Measurements from ENCODE around the gene HSPG2.
"Not testable (repeated sequence)": the region's sequence is repeated elsewhere in the genome, so short reads cannot be mapped to it uniquely, and the experiment has no call there.

Gene HSPG2

GRCh38 chr1:21916447-21917238, 20.5 kb downstream of the HSPG2 start:
- peak; percentile 69 to 93 for DNase-seq
- no peak for TF ChIP-seq GATA1 (IDR thresholded peaks at IDR 0.05; ENCODE audit: low read depth, low read length)
- no peak for TF ChIP-seq POLR2A (IDR thresholded peaks at IDR 0.05; ENCODE audit: low read length)

- TF ChIP-seq POLR2A (IDR thresholded peaks at IDR 0.05; ENCODE audit: low read length) (no peak), GATA1 (IDR thresholded peaks at IDR 0.05; ENCODE audit: low read depth, low read length) (no peak)
- peak in 1 of 2 experiments; percentile 47 for DNase-seq
Measured at GRCh38 chr1:21914880-21915640, 22.1 kb downstream of the HSPG2 start.

- TF ChIP-seq POLR2A (IDR thresholded peaks at IDR 0.05; ENCODE audit: low read length) (no peak), GATA1 (IDR thresholded peaks at IDR 0.05; ENCODE audit: low read depth, low read length) (no peak)
- DNase-seq, result no peak
Measured at GRCh38 chr1:21914450-21914849, 22.7 kb downstream of the HSPG2 start.

DNA sequence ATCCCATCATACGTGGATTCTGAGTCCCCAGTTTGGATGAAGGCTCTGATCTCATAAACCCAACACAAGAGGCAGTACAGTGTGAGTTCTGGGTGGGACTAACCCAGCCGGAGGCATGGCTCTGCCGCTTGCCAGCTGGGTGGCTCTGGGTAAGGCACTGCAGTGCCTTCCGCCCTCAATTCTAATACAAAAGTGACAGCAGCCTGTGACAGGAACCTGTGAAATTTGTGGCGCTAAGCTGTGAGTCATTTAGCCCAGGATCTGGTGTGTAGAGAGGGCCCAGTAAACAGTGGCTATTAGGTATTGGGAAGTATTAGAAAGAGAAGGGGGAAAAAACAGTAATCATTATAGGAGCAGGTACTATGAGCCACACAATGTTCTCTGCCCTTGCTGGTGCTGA, 23.3 kb downstream of the HSPG2 start:
- peak in 1 of 2 experiments; percentile 28 for DNase-seq
- TF ChIP-seq POLR2A (IDR thresholded peaks at IDR 0.05; ENCODE audit: low read length), result no peak
- TF ChIP-seq GATA1 (IDR thresholded peaks at IDR 0.05; ENCODE audit: low read depth, low read length), result no peak

- DNase-seq, result no peak
- no peak for TF ChIP-seq GATA1 (IDR thresholded peaks at IDR 0.05; ENCODE audit: low read depth, low read length)
- no peak for TF ChIP-seq POLR2A (IDR thresholded peaks at IDR 0.05; ENCODE audit: low read length)
Measured at GRCh38 chr1:21913258-21913657, 23.9 kb downstream of the HSPG2 start.

DNA sequence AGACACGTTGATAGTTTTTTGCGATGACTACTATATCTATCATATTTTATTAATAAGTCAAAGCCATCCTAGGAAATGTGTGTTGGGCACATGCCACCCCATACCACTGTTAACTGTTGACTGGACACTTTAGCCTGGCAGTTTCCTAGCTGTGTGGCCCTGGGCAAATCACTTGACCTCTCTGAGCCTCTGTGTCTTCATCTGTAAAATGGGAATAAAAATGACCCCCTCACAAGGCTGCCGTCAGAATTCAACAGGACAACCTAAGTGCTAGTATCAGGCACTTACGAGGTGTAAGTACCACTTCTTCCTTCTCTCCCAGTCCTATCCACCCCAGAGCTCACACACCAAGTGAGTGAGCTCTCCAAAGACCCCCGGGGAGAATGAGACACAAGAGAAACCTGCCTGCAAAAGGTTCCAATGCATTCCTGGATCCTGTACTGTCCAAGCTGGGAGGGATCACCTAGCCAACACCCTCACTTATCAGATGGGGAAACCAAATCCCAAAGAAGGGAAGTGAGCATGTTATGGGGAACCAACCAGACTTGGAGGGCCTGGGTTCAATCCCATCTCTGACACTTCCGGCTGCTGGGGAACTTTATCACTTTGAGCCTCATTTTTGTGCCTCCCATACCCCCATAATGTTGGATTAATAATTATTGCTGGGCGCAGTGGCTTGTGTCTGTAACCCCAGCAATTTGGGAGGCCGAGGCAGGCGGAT, 24.9 kb downstream of the HSPG2 start:
- DNase-seq, result no peak
- no peak for TF ChIP-seq GATA1 (IDR thresholded peaks at IDR 0.05; ENCODE audit: low read depth, low read length)
- TF ChIP-seq POLR2A (IDR thresholded peaks at IDR 0.05; ENCODE audit: low read length), result no peak

- TF ChIP-seq POLR2A (IDR thresholded peaks at IDR 0.05; ENCODE audit: low read length) (no peak), GATA1 (IDR thresholded peaks at IDR 0.05; ENCODE audit: low read depth, low read length) (no peak)
- no peak for DNase-seq
Measured at GRCh38 chr1:21911205-21912001, 25.7 kb downstream of the HSPG2 start.

GRCh38 chr1:21910558-21911204, 26.4 kb downstream of the HSPG2 start:
- no peak for DNase-seq
- TF ChIP-seq GATA1 (IDR thresholded peaks at IDR 0.05; ENCODE audit: low read depth, low read length) (no peak), POLR2A (IDR thresholded peaks at IDR 0.05; ENCODE audit: low read length) (no peak)

- DNase-seq, result peak in 1 of 2 experiments; percentile 32
- TF ChIP-seq GATA1 (IDR thresholded peaks at IDR 0.05; ENCODE audit: low read depth, low read length) (no peak), POLR2A (IDR thresholded peaks at IDR 0.05; ENCODE audit: low read length) (no peak)
Measured at GRCh38 chr1:21909787-21910503, 27.2 kb downstream of the HSPG2 start.

GRCh38 chr1:21909286-21909759, 27.8 kb downstream of the HSPG2 start:
- DNase-seq, result no peak
- TF ChIP-seq POLR2A (IDR thresholded peaks at IDR 0.05; ENCODE audit: low read length) (no peak), GATA1 (IDR thresholded peaks at IDR 0.05; ENCODE audit: low read depth, low read length) (no peak)

GRCh38 chr1:21907737-21908534, 29.2 kb downstream of the HSPG2 start:
- DNase-seq, result not testable (repeated sequence)

- DNase-seq, result no peak
- TF ChIP-seq POLR2A (IDR thresholded peaks at IDR 0.05; ENCODE audit: low read length) (no peak), GATA1 (IDR thresholded peaks at IDR 0.05; ENCODE audit: low read depth, low read length) (no peak)
Measured at GRCh38 chr1:21907079-21907418, 30.1 kb downstream of the HSPG2 start.
